Central memory CD8-positive, alpha-beta T cell (primary cell): ENCODE results near the gene MRPS11.
"Not testable (repeated sequence)": the region's sequence is repeated elsewhere in the genome, so short reads cannot be mapped to it uniquely, and the experiment has no call there.

Experiments
- ATAC-seq: fragments of 150-1000 bp; cut with Tn5 transposase; replicated peaks from 2 replicates; pipeline ENCODE4 v1.10.0; 2022; ENCODE audit warnings: mild to moderate bottlenecking, moderate FRiP score, moderate number of reproducible peaks; ENCODE audit not compliant: poor library complexity, severe bottlenecking; ENCODE audit errors: extremely low read depth
- DNase-seq, 2 donors: peaks; one replicate each; pipeline ENCODE4 v3.0.0; 2021; ENCODE audit warnings: low spot score in 2 of 2
- H3K27ac Mint-ChIP-seq: one replicate; pipeline ENCODE4 v1.8.0; 2022; ENCODE audit warnings: low read depth, mild to moderate bottlenecking, moderate library complexity, mixed read lengths
- H3K27me3 Mint-ChIP-seq: one replicate; pipeline ENCODE4 v1.8.0; 2022; ENCODE audit warnings: mixed read lengths
- H3K36me3 Mint-ChIP-seq: one replicate; pipeline ENCODE4 v1.8.0; 2022; ENCODE audit warnings: mild to moderate bottlenecking, moderate library complexity, mixed read lengths; ENCODE audit not compliant: insufficient read depth
- H3K4me1 Mint-ChIP-seq: one replicate; pipeline ENCODE4 v1.8.0; 2022; ENCODE audit warnings: mixed read lengths
- H3K4me3 Mint-ChIP-seq: one replicate; pipeline ENCODE4 v1.8.0; 2022; ENCODE audit warnings: mild to moderate bottlenecking, moderate library complexity, mixed read lengths
- H3K9me3 Mint-ChIP-seq: one replicate; pipeline ENCODE4 v1.8.0; 2022; ENCODE audit warnings: mixed read lengths

Gene MRPS11

DNA sequence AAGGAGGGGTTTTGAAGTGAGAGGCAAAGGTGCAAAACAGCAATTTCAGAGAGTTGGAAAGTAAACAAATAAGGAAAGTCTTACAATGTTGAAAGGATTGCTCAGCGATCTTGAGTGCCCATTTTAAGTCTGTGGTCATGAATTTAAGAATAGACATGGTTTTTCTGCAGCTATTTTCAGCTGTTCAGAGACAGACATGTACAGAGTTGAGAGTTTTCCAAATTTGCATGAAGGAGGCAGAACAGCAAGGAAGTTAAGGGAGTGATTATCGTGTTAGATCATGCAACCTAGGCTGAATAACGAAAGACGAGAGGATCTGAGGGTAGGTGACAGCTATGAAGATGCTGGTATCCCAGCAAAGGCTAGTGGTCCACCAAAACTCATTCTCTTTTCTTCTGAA, 41.8 kb downstream of the MRPS11 start:
- H3K27me3 Mint-ChIP-seq = no peaks in the 10 kb centered on the region
- no peaks in the 10 kb centered on the region for H3K9me3 Mint-ChIP-seq
- DNase-seq = no peak
- peaks cover 11% of the 10 kb centered on the region for H3K36me3 Mint-ChIP-seq
- ATAC-seq = no peak
- H3K4me1 Mint-ChIP-seq = no peaks in the 10 kb centered on the region
- no peak overlapping the region for H3K27ac Mint-ChIP-seq
- H3K4me3 Mint-ChIP-seq = no peak overlapping the region

DNA sequence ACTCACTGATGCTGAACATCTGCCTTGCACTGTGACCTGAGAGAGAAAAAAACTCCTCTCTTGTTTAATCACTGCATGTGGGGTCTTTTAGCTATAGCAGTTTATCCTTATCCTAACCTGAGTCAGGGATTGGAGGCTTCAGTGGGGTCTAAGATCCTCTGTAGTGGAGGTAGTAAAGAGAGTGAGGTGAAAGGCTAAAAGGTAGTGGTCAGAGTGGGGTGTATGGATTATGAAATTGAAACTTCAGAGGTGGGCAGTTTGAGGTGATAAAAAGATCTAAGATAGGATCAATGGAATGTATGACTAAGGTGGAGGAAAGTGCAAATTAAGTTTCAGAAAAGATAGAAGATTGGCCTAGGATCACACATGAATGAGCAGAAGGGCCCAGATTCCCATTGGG, 42.5 kb downstream of the MRPS11 start:
- Mint-ChIP-seq H3K36me3 (peaks cover 9% of the 10 kb centered on the region), H3K4me3 (no peak overlapping the region), H3K27ac (no peak overlapping the region), H3K27me3 (no peaks in the 10 kb centered on the region), H3K9me3 (no peaks in the 10 kb centered on the region), H3K4me1 (no peaks in the 10 kb centered on the region)
- ATAC-seq (no peak), DNase-seq (no peak)

DNA sequence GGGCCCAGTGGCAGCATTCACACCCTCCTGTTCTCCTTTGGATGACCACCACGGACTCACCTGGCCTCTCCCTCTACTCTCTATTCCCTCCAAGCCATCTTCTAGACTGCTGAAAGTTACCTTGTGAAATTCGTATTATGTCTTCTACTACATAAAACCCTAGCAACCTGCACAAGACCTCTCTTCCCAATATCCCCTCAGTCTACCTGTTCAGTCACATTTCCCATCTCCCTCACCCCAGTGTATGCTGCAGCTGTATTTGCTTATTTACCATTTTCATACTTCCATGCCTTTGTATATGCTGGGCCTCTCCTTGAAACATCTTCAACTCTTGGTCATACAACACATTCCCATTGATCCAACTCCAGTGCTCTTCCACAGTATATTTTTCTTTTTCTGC, 43.7 kb downstream of the MRPS11 start:
- no peaks in the 10 kb centered on the region for H3K9me3 Mint-ChIP-seq
- peaks cover 11% of the 10 kb centered on the region for H3K36me3 Mint-ChIP-seq
- ATAC-seq = no peak
- no peak overlapping the region for H3K27ac Mint-ChIP-seq
- no peaks in the 10 kb centered on the region for H3K27me3 Mint-ChIP-seq
- H3K4me3 Mint-ChIP-seq = no peak overlapping the region
- no peaks in the 10 kb centered on the region for H3K4me1 Mint-ChIP-seq
- DNase-seq = no peak

DNA sequence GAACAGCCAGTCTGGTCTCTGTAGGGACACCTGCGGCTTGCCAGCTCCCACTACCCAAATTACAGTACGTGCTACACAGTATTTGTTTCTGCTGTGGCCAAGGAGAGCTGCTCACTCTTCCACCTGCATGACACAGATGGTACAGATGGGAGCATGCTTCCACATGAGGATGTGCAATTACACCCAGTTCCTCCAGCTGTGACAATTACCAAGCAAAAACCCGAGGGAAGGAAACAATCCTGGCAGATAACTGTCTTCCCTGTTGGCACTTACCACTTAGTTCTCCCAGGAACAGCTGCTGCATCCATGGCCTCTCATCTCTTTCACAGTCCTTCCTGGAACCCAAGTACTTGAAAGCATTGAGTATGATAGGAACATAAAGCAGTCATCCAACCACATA, 44.6 kb downstream of the MRPS11 start:
- no peaks in the 10 kb centered on the region for H3K27me3 Mint-ChIP-seq
- ATAC-seq (no peak), DNase-seq (no peak)
- H3K9me3 Mint-ChIP-seq = no peaks in the 10 kb centered on the region
- H3K4me1 Mint-ChIP-seq = no peaks in the 10 kb centered on the region
- peaks cover 11% of the 10 kb centered on the region for H3K36me3 Mint-ChIP-seq
- no peak overlapping the region for H3K4me3 Mint-ChIP-seq
- H3K27ac Mint-ChIP-seq = no peak overlapping the region

DNA sequence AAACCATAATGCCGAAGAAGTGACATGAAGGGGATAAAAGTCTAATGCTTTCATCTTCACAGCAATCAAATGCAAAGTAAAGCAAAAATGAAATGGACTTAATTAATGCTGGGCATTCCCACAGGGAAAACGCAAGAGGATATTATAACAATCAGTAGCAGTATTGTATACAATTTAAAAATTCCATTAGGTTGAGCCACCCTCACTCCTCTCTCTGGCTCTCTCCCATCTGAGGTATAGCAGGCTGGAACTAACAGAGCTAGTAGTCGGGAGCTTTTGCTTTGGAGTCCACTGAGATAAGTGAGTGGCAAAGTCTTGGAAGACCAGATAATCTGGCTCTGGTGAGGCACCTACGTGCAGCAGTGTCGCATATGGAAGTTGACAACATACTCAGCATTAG, 45.1 kb downstream of the MRPS11 start:
- H3K4me3 Mint-ChIP-seq = no peak overlapping the region
- ATAC-seq = no peak
- no peaks in the 10 kb centered on the region for H3K27me3 Mint-ChIP-seq

DNA sequence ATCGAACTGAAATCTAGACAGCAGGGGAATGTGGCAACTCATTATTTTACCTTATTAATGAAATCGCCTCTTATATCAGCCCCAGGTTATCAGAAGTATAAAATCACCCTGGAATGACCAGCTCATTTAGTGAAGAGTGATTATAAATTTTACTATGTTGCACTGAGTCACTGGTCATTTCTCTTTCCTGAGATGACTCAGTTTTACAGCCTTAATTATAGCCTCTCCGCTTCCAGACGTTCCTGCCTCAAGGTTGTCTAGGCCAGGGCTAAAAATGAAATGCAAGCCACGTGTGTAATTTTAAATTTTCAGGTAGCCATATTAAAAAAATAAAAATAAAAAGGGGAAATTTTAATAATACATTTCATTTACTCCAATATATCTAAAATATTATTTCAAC, 45.7 kb downstream of the MRPS11 start:
- Mint-ChIP-seq H3K27me3 (no peaks in the 10 kb centered on the region), H3K27ac (no peak overlapping the region), H3K4me3 (no peak overlapping the region), H3K4me1 (no peaks in the 10 kb centered on the region), H3K36me3 (peaks cover 11% of the 10 kb centered on the region), H3K9me3 (no peaks in the 10 kb centered on the region)
- no peak for ATAC-seq
- no peak for DNase-seq

More for the DNA sequence above, 45.1 kb downstream of the MRPS11 start:
- H3K9me3 Mint-ChIP-seq = no peaks in the 10 kb centered on the region
- H3K36me3 Mint-ChIP-seq = peaks cover 11% of the 10 kb centered on the region
- no peak for DNase-seq
- no peaks in the 10 kb centered on the region for H3K4me1 Mint-ChIP-seq
- H3K27ac Mint-ChIP-seq = no peak overlapping the region

DNA sequence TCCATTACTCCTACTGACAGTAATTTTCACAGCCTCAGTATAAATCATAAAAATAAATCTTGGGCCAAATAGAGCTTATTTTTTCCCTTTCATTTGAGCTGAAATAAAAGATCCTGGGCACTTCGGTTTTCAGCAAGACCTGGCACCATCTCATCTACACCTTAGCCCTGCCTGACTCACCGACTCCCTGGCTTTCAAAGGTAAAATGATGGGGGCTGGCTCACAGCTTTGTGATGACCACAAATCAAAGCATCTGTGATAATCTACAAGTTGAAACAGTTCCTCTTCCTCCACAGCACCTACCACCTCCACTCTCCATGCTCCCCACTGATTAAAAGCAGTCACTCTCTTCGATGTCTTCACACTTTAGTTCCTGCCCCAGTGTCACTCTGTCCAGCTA, 51.4 kb downstream of the MRPS11 start:
- H3K9me3 Mint-ChIP-seq = no peaks in the 10 kb centered on the region
- DNase-seq (no peak), ATAC-seq (no peak)
- no peak overlapping the region for H3K27ac Mint-ChIP-seq
- H3K4me1 Mint-ChIP-seq = no peaks in the 10 kb centered on the region
- no peaks in the 10 kb centered on the region for H3K27me3 Mint-ChIP-seq
- H3K36me3 Mint-ChIP-seq = peaks cover 5% of the 10 kb centered on the region
- no peak overlapping the region for H3K4me3 Mint-ChIP-seq

DNA sequence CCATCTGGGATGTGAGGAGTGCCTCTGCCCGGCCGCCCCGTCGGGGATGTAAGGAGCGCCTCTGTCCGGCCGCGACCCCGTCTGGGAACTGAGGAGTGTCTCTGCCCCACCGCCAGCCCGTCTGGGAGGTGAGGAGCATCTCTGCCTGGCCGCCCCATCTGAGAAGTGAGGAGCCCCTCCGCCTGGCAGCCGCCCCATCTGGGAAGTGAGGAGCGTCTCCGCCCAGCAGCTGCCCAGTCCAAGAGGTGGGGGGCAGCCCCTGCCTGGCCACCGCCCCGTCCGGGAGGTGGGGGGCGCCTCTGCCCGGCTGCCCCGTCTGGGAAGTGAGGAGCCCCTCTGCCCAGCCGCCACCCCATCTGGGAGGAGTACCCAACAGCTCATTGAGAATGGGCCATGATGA, 56.6 kb downstream of the MRPS11 start:
- not testable (repeated sequence) for H3K27me3 Mint-ChIP-seq, DNase-seq, H3K4me1 Mint-ChIP-seq, H3K27ac Mint-ChIP-seq, H3K9me3 Mint-ChIP-seq, ATAC-seq, H3K4me3 Mint-ChIP-seq
- peaks cover 10% of the 10 kb centered on the region for H3K36me3 Mint-ChIP-seq

DNA sequence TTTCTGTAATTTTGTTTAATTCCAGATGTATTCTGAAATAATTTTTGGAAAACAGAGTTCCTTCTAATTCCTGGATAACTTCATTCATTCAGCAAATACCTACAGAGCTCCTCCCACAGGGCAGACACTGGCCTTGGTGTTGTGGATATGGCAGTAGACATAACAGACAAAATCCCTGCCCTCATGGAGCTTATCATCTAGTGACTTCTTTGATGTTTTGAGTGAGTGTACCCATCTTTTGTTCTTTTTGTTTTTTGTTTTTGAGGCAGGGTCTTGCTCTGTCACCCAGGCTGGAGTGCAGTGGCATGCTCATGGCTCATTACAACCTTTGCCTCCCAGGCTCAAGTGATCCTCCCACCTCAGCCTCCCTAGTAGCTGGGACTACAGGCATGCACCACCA, 57.9 kb downstream of the MRPS11 start:
- Mint-ChIP-seq H3K9me3 (no peaks in the 10 kb centered on the region), H3K36me3 (peaks cover 16% of the 10 kb centered on the region), H3K4me3 (no peak overlapping the region), H3K27ac (no peak overlapping the region), H3K4me1 (no peaks in the 10 kb centered on the region), H3K27me3 (no peaks in the 10 kb centered on the region)
- no peak for ATAC-seq
- no peak for DNase-seq

DNA sequence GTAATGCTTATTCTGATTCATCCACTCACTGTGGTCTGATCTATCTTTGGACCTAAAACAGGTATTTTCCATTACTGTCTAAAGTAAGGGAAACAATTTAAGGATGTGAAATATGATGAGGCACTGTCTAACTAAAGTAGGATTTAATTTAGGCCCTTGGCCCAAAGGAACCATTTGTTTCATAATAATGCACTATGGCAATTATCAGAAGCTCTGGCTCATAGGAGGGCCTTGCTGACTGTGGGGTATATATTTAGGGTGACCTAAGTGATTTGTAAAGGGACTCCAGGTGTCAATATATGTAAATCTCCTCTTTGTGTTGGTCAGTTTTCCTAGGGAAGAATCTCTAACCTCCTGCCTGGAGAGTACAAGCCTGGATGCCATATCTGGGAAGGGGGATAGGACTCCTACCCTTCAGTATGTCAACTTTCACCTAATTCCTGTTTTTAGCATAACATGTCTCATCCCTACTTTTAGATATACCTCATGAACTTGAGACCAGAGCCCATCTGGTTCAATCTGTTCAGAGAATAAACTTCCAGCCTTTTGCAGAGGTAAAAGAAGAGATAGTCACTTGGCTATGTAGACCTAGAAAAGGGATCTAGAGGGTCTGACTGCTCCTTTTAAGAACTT, 58.9 kb downstream of the MRPS11 start:
- H3K4me3 Mint-ChIP-seq = no peak overlapping the region
- H3K27me3 Mint-ChIP-seq = no peaks in the 10 kb centered on the region
- H3K9me3 Mint-ChIP-seq = no peaks in the 10 kb centered on the region
- H3K4me1 Mint-ChIP-seq = no peaks in the 10 kb centered on the region
- ATAC-seq (no peak), DNase-seq (no peak)
- H3K27ac Mint-ChIP-seq = no peak overlapping the region
- H3K36me3 Mint-ChIP-seq = peaks cover 20% of the 10 kb centered on the region

DNA sequence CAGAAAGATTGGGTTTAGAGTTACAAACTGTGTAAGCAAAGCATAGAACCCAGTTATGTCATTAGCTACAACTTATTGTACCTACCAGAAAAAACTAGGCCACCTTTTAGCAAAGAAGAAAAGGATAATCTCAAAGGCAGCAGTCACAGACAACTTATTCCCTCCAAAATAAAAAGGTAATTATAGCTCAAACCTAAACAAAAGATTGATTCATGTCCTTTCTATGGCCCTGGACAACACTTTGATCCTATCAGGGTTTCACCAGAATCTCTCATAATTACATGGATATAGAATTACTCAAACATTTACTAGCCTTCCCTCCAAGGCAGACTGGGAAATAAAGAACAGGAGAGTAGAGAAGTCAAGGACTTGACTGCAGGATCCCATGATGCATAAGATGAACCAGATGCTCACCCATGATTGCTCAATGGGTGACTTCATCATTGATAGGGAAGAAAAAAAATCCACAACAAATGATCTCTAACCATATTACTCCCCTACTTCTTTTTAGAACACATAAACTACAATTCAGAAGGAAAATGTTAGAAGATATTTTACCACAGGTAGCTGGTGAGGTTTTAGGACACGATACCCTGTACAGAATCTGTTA, 61.6 kb downstream of the MRPS11 start:
- Mint-ChIP-seq H3K27ac (no peak overlapping the region), H3K4me1 (no peaks in the 10 kb centered on the region), H3K36me3 (peaks cover 18% of the 10 kb centered on the region), H3K27me3 (no peaks in the 10 kb centered on the region), H3K9me3 (no peaks in the 10 kb centered on the region), H3K4me3 (no peak overlapping the region)
- DNase-seq (no peak), ATAC-seq (no peak)
